HG03439 (cell line): ENCODE results near the gene IRX5.

ENCODE experiments used
- ATAC-seq: cut with Tn5 transposase; IDR thresholded peaks from one replicate; pipeline ENCODE4 v1.9.1; 2021; ENCODE audit warnings: mild to moderate bottlenecking, moderate library complexity; ENCODE audit not compliant: unreplicated experiment

The IRX5 gene

DNA sequence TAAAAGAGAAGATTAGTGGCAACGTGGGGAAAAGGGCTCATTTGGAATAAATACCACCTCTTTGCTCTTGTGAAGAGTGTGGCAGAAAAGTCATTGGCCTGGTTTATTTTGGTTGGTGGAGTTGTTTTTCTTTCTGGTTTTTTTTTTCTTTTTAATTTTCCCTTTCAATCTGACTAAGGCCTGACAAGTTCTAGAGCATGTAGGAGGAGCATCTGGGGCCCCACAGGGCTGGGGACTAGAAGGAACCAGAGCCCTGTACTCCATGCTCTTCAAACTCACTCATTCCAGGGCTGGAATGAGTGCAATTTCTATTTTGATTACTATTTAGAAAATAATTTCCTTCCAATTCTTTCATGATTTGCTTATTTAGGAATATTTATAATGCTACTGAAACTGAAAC, 13.3 kb downstream of the IRX5 start:
- ATAC-seq = no peak

DNA sequence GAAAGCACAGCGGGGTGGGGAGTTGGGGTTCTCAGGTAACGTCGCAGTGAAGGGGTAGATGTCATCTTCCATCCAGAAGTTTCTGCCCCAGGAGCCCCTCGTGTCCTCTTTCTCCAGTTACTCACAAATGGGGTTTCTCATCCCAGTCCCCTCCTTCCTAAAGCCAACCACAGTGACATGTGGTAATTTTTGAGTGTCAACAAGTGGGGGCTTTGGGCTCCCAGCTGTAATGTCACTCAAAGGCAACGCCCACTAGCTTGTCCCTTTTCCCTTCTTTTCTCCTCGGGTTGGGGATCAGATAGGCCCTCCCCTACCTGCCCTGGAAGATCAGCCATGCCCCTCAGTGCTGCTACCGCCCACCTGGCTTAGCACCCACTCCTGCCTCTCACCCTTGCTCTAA, 14.4 kb downstream of the IRX5 start:
- ATAC-seq = no peak

DNA sequence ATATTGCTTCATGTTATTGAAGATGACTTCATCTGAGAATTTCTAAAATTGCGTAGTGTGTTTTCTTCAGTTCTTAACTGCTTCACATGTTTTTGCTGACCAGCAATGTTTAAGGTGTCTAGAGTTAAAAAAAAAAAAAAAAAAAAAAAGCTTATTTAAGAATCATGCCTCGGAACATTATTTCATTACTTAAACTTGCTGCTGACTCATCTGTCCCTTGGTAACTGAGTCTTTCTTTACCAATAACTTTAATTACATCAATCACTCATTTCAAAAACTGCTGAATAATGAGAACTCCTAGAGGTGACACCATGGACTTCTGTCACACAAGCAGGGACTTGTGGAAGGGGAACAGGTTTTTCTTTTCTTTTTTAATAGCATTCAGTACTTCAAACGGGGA, 16.2 kb downstream of the IRX5 start:
- ATAC-seq = no peak

DNA sequence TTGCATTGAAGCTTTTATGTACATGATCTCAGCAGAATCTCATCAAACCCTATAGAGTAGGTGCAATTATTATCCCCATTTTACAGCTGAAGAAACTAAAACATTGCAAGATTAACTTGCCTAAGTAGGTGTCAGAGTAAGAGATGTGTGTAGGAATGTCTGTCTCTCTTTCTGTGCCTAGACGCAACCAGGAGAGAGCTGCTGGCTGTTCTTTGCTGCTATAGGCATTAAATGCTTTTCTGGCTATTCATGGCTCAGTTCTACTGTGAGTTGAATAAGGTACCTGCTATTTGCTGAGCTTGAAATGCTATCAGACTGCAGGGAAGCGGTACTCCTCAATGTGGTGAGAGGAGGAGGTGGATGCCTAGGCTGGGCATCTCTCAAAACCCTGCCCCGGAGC, 17.0 kb downstream of the IRX5 start:
- ATAC-seq = no peak

DNA sequence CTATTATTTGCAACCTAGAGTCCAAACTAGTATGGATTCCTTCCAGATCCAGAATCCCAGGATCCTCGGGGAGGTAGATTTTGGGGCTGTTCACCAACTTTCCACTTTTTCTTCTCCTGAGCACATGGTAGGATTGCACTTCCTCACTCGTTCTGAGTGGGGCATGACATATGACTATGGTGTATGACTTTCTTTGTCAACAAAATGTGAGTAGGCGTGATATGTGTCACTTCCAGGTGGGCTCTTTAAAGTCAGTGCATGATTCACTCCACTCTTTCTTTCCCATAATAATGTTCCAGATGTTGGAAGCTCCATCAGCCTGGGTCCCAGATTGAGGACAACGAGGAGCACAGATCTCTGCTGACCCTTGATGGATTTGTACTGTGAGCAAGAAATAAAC, 21.5 kb downstream of the IRX5 start:
- ATAC-seq = no peak

DNA sequence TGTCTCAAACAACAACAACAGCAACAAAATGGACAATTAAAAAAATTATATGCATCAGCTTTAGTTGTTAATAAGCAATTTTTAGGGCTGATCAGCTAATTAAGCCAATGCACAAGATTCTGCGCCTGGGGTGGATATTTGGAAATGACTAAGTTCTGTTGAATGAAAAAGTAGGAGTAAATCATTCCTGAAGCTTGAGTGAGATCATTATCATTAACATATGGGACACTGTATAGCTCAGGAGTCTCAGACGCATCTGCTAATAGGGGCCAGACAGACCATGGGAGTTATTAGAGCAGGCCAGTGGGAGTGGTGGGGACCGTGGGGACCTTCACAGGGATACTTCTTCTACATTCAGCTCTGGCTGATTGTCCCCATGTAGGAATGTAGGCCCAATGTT, 22.8 kb downstream of the IRX5 start:
- ATAC-seq = no peak

DNA sequence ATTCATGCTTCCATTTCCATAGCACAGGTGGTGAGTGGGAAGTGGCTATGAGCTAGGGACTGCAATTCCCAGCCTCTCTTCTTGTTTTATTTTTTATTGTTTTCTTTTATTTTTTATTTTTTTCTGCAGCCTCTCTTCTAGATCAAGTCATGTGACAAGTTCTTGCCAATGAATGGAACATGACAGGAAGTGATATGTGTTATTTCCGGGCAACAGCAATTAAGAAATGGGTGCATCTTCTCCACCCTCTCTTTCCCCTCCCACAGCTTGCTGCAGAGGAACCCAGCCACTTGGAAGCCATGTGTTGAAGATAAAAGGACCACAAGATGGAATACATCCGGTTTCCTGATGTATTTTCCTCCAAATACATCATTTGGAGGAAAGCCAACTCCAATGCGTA, 23.6 kb downstream of the IRX5 start:
- ATAC-seq = no peak

DNA sequence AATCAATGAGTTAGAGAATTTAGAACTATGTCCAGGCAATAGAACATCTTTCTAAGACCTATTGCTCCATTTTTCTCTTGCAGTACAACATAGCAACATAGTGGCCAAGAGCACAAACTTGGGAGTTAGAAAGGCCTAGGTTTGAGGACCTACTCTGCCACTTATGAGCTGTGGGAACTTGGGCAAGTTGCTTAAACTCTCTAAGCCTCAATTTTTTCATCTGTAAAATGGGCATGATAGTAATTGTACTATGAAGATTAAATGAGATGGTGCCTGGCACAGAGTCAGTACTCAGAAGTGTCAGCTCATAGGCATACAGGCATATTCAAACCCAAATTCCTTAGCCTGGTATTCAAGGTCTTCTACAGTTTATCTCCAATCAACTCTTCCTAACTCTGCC, 25.1 kb downstream of the IRX5 start:
- ATAC-seq = no peak

DNA sequence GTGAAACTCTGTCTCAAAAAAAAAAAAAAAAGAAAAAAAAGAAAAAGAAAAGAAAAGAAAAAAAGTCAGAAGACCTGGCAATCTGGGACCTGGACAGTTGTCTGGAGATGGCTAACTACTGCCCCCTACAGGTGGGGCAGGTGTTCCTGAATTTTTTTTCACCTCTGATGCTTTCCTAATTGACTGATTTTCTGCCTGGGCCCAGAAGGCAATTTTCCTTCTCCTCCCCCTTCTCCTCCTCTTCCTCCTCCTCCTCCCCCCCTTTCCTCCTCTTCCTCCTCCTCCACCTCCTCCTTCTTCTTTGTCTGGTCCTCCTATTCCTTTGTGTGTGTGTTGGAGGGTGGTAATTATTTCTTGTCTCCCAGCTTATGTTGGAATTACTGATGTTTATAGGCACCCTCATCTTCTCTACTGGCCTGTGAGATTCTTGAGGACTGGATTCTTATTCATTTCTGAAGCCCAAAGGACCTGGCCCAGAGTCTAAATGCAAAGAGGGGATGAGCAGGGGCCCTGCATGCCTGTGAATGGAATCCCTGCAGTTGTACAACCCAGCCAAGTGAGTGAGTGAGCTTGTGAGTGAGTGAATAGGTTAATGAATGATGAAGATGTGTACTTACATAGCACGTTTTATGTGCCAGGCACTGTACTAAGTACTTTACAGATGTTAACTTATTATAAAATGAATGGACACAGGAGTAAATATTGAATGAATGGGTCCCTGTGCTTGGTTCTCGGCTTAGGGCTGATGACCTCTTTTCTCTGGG, 26.9 kb downstream of the IRX5 start:
- no peak for ATAC-seq

DNA sequence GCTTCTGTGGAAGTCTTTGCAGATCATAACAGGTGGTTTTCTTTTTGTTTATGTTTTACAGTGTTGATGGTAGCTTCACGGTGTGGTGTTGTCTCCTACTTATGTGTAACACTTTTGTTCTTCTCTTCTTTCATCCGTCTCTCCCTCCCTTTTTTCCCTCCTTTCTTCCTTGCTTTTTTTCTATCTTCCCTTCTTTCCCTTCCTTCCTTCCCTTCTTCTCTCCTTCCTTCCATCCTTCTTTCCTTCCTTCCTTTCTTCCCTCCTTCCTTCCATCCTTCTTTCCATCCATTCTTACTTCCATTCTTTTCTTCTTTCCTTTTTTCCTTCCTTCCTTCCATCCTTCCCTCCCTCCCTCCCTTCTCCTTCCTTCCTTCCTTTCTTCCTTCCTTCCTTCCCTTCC, 31.4 kb downstream of the IRX5 start:
- no peak for ATAC-seq

DNA sequence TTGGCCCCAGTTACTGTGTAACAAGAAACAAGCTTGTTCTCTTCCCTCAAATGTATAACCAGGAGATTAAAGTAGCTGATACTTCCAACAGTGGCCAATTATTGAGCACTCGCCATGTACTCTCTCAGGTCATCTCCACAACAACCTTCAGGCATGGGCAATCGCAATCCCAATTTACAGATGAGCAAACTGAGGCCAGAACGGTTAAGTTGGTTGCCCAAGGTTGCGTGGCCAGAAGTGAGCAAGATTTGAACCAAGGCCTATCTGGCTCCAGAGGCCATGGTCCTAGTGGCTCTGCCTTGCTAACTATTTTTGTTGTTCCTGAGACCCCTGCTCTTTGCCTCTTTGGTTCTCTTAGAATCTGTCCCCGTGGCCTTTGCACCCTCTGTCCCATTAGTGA, 33.6 kb downstream of the IRX5 start:
- ATAC-seq = no peak

DNA sequence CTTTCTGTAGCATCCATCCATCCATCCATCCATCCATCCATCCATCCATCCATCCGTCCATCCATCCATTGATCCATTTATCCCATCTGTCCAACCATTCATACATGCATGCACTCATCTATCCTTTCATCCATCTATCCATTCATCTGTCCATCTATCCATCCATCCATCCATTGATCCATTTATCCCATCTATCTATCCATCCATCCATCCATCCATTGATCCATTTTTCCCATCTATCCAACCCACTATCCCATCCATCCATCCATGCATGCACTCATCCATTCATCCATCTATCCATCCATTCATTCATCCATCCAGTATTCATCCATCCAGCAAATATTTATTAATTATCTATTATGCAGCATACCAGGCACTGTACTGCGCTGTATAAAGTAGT, 34.8 kb downstream of the IRX5 start:
- ATAC-seq = no peak

DNA sequence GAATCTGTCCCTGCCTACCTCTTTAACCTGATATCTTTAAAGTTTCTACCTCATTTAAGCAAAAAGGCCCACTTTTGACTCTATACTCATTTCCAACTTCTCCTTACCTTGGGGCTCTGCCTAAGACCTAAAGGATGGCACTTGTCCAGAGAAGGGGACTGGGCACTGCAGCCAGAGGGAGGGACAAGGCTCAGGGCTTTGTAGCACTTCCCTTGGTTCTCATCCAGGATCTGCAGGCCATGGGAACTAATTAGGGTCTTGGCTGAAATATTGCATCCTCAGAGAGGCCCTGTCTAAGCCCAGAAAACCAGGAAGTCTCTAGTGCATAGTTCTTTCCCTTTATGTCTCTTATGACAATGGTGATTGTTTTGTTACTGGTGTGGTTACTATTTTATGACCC, 37.3 kb downstream of the IRX5 start:
- no peak for ATAC-seq

DNA sequence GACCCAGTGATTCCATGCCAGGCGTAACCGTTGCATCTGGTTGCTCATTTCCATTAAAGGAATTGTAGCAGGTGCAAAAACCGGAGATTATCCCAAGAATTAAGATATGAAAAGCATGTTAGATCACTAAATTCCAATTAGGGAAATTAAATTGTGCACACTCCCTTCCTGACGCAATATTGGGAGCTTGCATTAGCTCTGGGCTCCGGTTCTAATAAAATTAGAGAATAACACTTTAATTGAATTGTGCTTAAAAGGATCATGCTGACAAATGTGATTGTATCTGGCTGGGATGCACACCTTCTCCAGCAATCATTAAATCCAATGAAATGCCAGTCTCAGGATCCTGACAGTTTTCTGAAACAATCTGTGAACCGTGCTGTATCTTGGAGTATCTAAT, 38.1 kb downstream of the IRX5 start:
- ATAC-seq = no peak

DNA sequence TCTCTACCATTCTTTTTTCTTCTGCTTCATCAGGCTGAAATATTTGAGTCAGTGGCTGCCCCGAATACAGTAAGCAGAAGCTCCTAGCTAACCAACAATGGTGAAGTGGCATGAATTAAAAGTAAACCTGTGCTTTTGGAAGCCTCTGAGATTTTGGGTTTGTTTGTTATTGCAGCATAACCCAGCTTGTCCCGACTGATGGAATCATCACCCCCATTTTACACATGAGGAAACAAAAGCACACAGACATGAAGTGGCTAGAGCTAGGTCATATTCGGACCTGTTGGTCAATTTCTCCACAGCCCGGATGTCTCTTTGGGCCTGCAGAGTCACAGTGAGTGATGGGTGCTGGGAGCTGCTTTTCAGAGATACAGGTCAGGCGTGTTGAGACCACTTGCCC, 39.4 kb downstream of the IRX5 start:
- ATAC-seq = no peak

DNA sequence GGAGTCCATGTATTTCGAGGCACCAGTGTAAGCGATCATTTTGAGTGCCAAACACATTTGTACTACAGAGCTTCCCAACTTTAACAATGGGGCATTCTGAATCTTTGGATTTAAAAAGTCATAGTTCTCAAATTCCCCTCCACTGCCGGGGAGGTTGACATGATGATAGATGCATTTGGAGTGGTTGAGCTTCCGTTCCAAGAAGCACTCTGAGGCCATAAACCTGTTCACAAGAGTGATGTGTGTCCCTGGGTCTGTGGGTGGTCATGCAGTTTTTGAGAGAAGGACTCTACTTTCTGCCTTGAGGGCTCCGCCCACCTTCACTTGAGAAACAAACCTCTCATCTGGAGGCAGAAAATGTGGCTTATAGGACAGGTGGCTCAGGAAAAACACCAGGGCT, 43.7 kb downstream of the IRX5 start:
- no peak for ATAC-seq

DNA sequence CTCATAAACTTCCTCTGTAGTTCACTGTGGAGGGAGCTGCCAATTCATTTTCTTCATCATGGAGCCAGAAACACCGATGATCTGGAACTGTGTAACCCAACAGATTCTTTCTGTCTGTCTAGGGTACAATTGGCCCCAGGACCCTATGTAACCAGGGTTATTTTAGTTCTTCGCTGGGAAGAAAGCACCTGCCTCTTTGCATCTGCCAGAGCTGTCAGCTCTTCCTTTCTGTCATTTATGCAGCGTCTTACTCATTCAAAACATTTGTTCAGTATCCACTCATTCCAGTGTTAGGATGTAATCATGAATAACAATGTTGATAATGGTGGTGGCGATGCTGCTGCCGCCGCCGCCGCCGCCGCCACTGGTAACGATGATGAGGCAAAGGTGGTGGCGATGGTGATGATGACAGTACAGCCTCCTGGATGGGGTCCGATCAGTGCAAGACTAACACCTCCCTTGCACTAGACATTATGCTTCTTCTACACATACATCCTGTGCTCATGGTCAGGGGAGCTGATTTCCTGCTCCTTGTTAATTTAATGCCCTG, 46.1 kb downstream of the IRX5 start:
- ATAC-seq = no peak

DNA sequence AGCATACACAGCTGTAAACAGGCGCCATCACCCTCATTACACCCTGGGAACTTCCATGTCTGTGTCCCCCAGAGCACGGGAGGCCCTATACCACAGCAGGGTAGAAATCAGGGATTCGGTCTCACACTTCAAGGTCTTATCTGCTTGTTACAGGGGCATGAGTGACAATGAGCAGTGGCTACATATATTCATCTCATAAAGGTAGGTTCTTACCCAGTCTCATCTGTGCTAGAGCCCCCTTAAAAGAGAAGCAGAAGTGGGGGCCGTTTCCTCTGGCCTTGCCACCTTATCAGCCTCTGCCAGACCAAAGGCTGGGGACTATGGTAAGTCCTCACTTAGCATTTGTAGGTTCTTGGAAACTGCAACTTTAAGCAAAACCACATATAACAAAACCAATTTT, 46.5 kb downstream of the IRX5 start:
- ATAC-seq = no peak

DNA sequence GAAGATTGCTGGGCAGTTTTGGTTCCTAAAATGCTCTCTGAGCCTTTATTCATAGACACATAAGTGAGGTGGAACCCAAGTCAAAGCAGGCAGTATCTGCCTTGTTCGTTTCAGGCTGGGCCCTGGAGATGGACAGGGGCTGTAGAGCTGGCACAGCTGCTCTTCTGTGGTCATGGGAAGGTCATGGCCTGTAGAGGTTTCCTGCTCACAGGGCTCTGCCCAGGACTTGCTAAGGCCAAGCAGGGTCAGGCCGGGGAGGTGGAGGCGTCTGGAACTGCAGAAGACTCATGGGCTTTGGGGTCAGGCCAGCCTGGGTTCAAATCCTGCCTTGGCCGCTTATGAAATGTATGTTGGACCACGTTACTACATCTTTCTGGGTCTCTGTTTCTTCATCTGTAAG, 50.2 kb downstream of the IRX5 start:
- ATAC-seq = no peak
